GM10266 (cell line): ENCODE data around the gene OR6J1.
A peak's percentile ranks its signal among the peaks of the same experiment; 100 is the strongest.

Source experiments
- DNase-seq: peaks from one replicate; pipeline ENCODE4 v3.0.0; 2012; ENCODE audit errors: extremely low spot score
- CTCF ChIP-seq: IDR thresholded peaks from 2 replicates; pipeline ENCODE4 v1.5.1; 2012; ENCODE audit warnings: mild to moderate bottlenecking, low read depth; ENCODE audit not compliant: control insufficient read depth, insufficient read depth; ENCODE audit errors: missing control alignments

OR6J1 gene

GRCh38 chr14:22671622-22672021, 27.5 kb upstream of the OR6J1 start:
- DNase-seq: no peak
- no peak for TF ChIP-seq CTCF

- TF ChIP-seq CTCF: no peak
- DNase-seq: no peak
Observed at GRCh38 chr14:22668863-22669262, 24.7 kb upstream of the OR6J1 start.

GRCh38 chr14:22668417-22668816, 24.3 kb upstream of the OR6J1 start:
- DNase-seq: peak; percentile 17
- no peak for TF ChIP-seq CTCF

- no peak for TF ChIP-seq CTCF
- DNase-seq: no peak
Observed at GRCh38 chr14:22667881-22668280, 23.7 kb upstream of the OR6J1 start.

GRCh38 chr14:22666203-22666893, 22.2 kb upstream of the OR6J1 start:
- no peak for DNase-seq
- TF ChIP-seq CTCF: no peak

GRCh38 chr14:22664261-22664660, 20.1 kb upstream of the OR6J1 start:
- no peak for TF ChIP-seq CTCF
- no peak for DNase-seq

- TF ChIP-seq CTCF: no peak
- no peak for DNase-seq
Observed at GRCh38 chr14:22660654-22661053, 16.5 kb upstream of the OR6J1 start.
